HG03045 (cell line): ENCODE data around the gene CDKN2B-AS1.
"Not testable (repeated sequence)": the region's sequence is repeated elsewhere in the genome, so short reads cannot be mapped to it uniquely, and the experiment has no call there.

ENCODE experiments used
- ATAC-seq: cut with Tn5 transposase; IDR thresholded peaks from one replicate; pipeline ENCODE4 v1.9.1; 2021; ENCODE audit warnings: mild to moderate bottlenecking, moderate library complexity; ENCODE audit not compliant: unreplicated experiment

Gene CDKN2B-AS1

DNA sequence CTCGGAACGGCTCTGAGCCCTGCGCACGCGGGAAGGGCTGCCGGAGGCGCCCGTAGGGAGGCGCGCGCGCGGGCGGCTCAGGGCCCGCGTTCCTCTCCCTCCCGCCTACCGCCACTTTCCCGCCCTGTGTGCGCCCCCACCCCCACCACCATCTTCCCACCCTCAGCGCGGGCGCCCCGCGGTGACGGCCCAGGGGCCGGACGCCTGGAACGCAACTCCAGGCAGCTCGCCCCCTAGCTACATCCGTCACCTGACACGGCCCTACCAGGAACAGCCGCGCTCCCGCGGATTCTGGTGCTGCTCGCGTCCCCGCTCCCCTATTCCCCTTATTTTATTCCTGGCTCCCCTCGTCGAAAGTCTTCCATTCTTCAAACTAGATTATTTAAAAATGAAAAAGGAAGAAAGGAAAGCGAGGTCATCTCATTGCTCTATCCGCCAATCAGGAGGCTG, at the start of gene CDKN2B-AS1:
TSS of gene CDKN2B-AS1 (plus strand) at position 236 of the 450 bp plus-strand sequence.
- peak; percentile 49 for ATAC-seq

DNA sequence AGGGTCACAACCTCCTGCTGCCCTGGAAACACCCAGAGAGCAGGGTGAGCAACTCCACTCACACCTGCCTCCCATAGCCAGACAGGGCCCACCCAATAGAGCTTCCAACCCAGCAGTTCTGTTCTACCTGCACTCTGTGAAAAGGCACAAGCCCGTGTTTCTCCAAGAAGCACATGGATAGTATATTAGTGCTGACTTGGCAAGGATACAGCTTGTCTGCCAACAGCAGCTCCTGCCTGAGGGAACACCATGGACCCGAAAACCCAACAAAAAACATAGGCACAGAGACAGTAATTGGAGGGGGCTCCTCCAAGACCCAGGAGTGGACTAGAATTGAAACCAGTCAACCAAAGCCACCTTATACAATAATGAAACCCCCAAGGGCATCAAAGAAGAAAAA, 49.0 kb upstream of the CDKN2B-AS1 start:
- no peak for ATAC-seq

GRCh38 chr9:21958833-21959232, 35.8 kb upstream of the CDKN2B-AS1 start:
- ATAC-seq = no peak

- ATAC-seq = not testable (repeated sequence)
Measured at GRCh38 chr9:21959268-21959667, 35.3 kb upstream of the CDKN2B-AS1 start.

GRCh38 chr9:21961569-21961968, 33.0 kb upstream of the CDKN2B-AS1 start:
- no peak for ATAC-seq

GRCh38 chr9:21964925-21965385, 29.6 kb upstream of the CDKN2B-AS1 start:
- peak; percentile 56 for ATAC-seq

- ATAC-seq = peak; percentile 94
Measured at GRCh38 chr9:21965401-21965951, 29.1 kb upstream of the CDKN2B-AS1 start.

DNA sequence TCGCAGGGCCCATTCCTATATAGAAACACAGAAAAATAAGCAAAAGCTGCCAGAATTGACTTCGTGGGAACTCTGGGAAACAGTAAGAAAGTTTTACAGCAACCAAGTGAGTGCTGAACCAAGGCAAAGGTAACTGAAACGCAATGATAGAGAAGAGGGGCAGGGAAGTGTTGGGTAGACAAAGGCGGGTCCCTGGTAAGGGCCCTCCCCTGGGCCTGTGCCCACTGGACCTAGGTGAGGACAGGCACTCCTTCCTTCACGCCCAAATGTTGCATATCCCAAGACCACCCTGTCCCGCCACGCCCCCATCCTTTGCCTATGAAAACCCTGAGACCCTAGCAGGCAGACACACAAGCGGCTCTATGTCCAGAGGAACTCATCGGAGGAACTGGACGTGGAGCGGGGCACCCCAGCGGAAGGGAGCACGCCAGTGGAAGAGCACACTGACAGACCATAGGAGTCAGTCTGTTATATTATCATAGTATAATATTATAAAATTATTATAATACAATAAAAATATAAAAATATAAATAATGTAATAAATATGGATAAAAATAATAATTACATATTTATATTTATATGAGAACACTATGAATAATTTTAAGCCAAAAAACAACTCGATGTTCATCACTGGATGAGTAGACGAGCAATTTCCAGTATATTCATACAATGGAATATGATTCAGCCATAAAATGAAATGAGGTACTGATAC, 28.3 kb upstream of the CDKN2B-AS1 start:
- ATAC-seq = no peak

DNA sequence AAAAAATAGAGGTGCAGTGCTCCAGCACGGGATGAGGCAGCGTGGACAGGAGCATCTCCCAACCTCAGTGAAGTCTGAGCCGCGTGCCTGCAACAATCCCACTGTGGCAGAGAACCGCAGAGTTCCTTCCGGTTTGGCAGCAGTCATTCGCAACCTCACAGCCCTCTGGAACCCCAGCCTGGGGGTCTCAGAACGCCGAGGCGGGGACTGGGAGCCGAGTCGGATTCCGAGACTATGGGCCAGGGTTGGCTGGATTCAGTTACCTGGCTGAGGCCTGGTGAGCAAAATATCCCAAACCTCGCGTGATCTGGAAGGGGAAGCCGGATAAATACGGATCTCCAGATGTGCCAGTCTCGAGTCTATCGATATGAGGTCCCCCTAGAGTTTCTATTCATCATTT, 27.4 kb upstream of the CDKN2B-AS1 start:
- ATAC-seq = no peak

DNA sequence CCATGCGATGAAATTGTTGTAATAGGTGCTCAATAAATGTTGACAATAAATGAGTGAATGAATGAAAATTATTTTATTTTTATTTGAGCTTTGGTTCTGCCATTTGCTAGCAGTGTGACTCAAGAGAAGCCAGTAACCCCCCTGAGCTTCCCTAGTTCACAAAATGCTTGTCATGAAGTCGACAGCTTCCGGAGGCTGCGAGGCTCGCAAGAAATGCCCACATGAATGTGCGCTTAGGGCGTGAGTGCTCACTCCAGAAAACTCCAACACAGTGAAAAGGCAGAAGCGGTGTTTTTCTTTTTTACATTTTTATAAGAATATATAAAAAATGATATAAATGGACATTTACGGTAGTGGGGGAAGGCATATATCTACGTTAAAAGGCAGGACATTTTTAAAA, 26.9 kb upstream of the CDKN2B-AS1 start:
- ATAC-seq = no peak

DNA sequence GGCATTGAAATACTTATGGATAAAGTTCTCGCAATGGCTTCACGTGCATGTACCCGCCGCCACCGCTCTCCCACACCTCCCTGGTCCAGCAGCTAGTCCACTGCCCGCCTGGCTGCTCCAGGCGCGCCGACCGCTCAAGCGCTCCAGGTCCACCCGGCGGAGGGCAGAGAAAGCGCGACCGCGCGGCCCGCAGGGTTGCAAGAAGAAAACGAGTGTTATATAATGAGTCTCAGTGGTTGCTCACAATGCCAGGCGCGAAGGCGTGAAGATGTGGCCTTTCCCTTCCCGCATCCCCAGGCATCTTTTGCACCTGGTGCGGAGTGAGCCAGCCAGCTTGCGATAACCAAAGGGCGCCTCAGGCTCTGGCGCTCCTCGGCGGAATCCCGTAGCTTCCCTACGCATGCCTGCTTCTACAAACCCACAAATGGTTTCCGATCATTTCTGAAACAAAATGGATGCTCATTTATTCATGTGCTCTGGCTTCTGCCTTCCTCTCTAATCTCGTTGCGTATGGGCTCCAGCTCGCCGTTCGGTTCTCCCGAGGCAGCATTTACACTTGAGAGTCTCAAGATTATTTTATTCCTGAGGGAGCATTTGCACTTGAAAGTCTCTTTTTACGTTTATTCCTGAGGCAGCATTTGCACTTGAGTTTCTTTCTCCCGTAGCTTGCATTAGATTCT, 26.1 kb upstream of the CDKN2B-AS1 start:
- no peak for ATAC-seq

- ATAC-seq = no peak
Measured at GRCh38 chr9:21969011-21969940, 25.3 kb upstream of the CDKN2B-AS1 start.

- no peak for ATAC-seq
Measured at GRCh38 chr9:21969951-21970799, 24.4 kb upstream of the CDKN2B-AS1 start.

DNA sequence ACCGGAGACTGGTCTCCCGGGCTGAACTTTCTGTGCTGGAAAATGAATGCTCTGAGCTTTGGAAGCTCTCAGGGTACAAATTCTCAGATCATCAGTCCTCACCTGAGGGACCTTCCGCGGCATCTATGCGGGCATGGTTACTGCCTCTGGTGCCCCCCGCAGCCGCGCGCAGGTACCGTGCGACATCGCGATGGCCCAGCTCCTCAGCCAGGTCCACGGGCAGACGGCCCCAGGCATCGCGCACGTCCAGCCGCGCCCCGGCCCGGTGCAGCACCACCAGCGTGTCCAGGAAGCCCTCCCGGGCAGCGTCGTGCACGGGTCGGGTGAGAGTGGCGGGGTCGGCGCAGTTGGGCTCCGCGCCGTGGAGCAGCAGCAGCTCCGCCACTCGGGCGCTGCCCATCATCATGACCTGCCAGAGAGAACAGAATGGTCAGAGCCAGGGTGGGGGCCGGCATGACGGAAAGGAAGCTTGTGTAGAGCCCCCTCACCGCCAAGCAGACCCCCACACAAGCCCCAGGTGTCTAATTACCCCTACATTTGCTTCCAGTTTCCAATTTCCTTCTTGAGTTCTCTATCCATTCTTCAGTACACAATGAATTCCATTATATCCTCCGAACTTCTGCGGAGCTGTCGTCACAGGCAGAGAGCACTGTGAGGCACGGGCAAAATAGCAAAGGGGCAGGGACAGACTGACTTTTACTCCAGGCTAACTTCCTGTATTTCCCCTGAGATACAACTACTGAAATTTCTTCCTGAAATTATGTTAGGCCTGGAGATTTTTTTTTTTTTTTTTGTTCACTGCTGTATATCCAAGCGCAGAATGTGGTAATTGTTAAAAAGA, 23.6 kb upstream of the CDKN2B-AS1 start:
- no peak for ATAC-seq

DNA sequence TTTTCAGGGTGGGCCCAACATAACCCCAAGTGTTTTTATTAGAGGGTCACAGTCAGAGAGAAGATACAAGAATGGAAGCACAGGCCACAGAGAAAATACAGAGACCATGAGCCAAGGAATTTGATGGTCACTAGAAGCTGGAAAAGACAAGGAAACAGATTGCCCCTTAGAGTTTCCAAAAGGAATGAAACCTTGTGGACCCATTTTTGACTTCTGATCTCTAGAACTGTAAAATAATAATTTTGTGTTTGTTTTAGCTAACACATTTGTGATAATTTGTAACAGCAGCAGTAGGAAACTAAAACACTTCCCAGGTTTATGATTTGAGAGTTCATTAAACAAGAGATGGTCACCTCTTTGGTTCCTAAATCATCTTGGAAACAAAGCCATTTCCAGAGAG, 22.2 kb upstream of the CDKN2B-AS1 start:
- ATAC-seq = no peak

DNA sequence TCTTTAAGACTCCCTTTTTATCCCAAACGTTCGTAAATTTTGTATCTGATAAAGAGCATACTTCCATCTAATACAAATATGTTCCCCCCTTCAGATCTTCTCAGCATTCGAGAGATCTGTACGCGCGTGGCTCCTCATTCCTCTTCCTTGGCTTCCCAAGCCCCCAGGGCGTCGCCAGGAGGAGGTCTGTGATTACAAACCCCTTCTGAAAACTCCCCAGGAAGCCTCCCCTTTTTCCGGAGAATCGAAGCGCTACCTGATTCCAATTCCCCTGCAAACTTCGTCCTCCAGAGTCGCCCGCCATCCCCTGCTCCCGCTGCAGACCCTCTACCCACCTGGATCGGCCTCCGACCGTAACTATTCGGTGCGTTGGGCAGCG, 20.3 kb upstream of the CDKN2B-AS1 start:
- no peak for ATAC-seq

DNA sequence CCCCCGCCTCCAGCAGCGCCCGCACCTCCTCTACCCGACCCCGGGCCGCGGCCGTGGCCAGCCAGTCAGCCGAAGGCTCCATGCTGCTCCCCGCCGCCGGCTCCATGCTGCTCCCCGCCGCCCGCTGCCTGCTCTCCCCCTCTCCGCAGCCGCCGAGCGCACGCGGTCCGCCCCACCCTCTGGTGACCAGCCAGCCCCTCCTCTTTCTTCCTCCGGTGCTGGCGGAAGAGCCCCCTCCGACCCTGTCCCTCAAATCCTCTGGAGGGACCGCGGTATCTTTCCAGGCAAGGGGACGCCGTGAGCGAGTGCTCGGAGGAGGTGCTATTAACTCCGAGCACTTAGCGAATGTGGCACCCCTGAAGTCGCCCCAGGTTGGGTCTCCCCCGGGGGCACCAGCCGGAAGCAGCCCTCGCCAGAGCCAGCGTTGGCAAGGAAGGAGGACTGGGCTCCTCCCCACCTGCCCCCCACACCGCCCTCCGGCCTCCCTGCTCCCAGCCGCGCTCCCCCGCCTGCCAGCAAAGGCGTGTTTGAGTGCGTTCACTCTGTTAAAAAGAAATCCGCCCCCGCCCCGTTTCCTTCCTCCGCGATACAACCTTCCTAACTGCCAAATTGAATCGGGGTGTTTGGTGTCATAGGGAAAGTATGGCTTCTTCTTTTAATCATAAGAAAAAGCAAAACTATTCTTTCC, 19.7 kb upstream of the CDKN2B-AS1 start:
- ATAC-seq = peak; percentile 63

- no peak for ATAC-seq
Measured at GRCh38 chr9:21976334-21976875, 18.2 kb upstream of the CDKN2B-AS1 start.
